ENCODE results near the gene RALGAPA2.

The RALGAPA2 gene

DNA sequence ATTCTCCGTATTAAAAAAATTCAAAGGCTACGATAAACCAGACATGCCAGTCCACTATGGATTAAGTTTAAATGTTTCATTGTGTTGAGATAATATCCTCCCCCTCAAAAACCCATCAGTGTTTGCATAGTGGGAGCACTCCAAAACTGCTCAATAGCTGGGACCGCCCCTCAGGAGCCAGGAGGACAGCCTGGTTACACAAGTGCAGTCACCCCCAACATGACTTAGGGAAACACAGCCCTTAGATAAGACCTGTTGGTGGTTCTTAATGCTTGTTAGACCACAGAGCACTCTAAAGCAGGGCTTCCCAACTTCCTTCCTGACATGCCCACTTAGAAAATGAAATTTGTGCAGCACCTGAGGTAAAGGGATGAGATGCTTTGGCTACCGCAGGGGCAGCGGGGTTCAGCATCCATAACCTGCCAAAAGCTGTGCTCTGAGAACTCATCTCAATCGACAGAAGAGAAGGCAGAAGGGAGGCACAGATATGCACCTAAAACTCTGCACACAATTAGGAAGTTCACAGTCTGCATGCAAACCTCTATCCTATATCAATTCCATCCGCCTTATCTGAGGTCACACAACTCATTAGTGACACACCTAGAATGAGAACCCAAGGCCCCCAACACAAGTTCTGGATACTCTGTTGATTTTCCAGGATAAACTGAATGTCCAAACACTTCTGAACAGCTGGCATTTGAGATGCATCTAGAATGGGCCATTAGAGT is 74.3 kb downstream of the RALGAPA2 start:
- no peak for DNase-seq (ENCODE audit: low read depth in 4 of 4, low spot score in 1 of 4)

DNA sequence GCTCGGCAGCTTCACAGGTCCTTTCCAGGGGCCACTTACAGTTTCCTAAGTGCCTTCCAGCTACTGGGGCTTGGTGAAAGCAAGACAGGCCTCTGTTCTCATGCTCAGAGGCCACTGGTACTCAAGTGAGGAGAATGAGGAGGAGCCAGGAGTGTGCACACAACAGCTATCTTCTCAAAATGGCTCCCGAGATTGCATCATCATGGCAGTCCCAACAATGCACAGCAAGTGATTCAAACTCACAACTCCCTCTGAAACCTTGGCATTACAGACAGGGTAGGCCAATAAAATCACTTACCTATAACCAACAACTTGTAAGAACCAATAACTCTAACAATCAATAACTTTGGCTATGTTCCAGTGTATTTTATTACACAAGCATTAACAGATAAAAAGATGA is 77.4 kb downstream of the RALGAPA2 start:
- DNase-seq (ENCODE audit: low read depth in 4 of 4, low spot score in 1 of 4) = no peak

- no peak for DNase-seq (ENCODE audit: low read depth in 4 of 4, low spot score in 1 of 4)
Measured at GRCh38 chr20:20632644-20633043, 79.8 kb downstream of the RALGAPA2 start.

DNA sequence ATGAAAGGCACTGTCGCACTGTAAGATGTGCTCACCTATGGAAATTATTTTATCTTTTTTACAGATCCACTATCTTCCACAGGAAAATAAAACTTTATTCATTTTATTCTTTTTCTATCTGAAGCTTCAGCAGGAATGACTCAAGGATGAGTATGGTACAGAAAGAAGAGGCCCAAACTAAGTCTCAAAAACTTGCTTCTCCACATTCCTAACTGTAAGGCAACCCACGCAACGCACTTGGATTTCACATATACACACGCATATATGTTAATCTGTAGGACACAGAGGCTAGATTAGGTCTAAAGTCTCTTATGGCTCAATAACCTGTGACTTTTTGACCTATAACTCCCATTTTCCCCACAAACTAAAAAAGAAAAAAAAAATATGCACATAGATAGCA is 81.9 kb downstream of the RALGAPA2 start:
- no peak for DNase-seq (ENCODE audit: low read depth in 4 of 4, low spot score in 1 of 4)

GRCh38 chr20:20629556-20630188 is 82.8 kb downstream of the RALGAPA2 start:
- DNase-seq (ENCODE audit: low read depth in 4 of 4, low spot score in 1 of 4) = no peak

DNA sequence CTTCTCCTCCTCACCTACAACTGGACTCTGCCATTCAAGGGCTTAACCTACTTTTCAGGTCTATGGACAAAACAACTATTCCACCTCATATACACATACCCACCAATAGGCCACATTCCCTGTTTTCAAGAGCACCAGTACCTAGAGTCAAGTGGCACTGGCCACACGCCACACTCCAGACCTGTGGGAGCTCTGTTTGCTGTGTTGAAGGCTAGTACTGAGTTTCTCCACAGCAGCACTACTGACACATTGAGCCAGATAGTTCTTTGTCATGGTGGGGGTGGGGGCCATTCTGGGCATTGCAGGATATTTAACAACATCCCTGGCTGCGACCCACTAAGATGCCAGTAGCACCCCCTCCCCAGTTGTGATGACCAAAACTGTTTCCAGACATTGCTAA is 84.1 kb downstream of the RALGAPA2 start:
- DNase-seq (ENCODE audit: low read depth in 4 of 4, low spot score in 1 of 4) = no peak

DNA sequence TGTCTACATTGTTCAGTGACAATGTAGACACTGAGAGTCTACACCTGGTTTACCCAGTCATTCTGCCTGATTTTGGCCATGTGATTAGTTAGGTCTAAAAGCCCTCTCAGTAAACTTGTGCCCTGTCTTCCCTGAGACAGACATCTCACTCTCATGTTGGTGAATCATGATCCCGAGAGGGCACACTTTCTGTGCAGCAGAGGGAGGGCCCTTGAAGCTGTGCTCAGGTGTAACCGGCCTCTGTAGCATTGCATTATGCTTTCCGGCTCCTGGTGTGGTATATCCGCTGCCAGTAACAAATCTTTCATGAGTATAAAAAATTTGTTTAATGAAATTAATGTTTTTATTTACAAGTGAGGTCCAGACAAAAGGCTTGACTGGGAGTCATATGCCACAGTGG is 85.0 kb downstream of the RALGAPA2 start:
- DNase-seq (ENCODE audit: low read depth in 4 of 4, low spot score in 1 of 4) = no peak

- no peak for DNase-seq (ENCODE audit: low read depth in 4 of 4, low spot score in 1 of 4)
Measured at GRCh38 chr20:20624914-20625313, 87.5 kb downstream of the RALGAPA2 start.

- no peak for DNase-seq (ENCODE audit: low read depth in 4 of 4, low spot score in 1 of 4)
Measured at GRCh38 chr20:20621195-20621594, 91.2 kb downstream of the RALGAPA2 start.

DNA sequence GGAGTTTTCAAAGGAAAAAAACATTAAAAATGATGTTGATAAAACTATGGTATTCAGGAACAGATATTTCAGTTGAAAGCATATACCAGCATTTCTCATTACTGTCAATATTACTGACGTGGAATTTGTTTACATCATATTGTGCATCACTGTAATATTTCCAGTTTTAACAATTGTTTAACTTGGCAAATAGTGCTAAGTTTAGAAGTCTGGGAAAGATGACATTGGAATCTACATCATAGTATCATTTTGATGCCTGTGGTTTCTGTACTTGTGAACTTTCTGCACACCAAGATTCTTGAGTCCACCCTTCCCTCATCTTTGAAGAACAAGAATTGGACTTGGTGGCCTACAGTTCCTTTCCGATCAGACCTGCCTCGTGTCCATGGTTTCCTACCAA is 98.1 kb downstream of the RALGAPA2 start:
- no peak for DNase-seq (ENCODE audit: low read depth in 4 of 4, low spot score in 1 of 4)

DNA sequence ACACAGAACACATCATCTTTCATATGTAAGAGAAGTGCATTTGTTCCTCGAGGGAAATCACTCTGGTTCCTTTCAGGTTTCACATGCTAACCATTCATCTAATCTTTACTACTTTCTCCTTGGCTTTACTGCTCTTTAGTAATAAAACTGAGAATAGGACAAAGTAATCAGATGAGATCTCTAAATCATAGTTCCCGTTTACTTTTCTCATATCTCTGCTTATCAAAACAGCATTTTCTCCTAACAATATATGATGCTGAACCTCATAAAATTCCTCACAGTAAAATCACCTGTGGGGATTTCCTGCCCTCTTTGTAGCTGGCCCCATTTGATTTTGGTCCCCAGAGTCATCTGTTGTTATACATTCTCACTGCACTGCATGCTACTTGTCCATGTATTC is 100.2 kb downstream of the RALGAPA2 start:
- DNase-seq (ENCODE audit: low read depth in 4 of 4, low spot score in 1 of 4) = no peak

DNA sequence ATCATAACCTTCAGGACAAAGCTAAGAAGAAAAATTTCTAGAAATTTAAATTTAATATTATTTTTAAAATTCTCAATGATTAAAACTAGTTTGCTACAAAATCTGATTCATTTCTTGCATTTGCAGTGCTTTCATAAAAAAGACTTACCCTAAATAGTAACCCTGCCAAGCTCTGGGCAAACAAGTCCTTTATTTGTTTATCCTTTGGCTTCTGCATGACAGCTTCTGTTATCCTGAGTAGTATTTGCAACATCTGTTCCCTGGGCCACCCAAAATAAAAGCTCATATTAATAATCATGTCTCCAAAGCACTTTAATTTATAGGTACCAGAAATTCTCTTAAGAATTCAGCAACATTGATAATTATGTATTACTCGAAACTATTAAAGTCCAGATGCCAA is 101.3 kb downstream of the RALGAPA2 start:
- no peak for DNase-seq (ENCODE audit: low read depth in 4 of 4, low spot score in 1 of 4)

- no peak for DNase-seq (ENCODE audit: low read depth in 4 of 4, low spot score in 1 of 4)
Measured at GRCh38 chr20:20609522-20609921, 102.9 kb downstream of the RALGAPA2 start.

GRCh38 chr20:20608641-20609040 is 103.8 kb downstream of the RALGAPA2 start:
- no peak for DNase-seq (ENCODE audit: low read depth in 4 of 4, low spot score in 1 of 4)

GRCh38 chr20:20608041-20608440 is 104.4 kb downstream of the RALGAPA2 start:
- DNase-seq (ENCODE audit: low read depth in 4 of 4, low spot score in 1 of 4) = no peak

GRCh38 chr20:20606881-20607280 is 105.6 kb downstream of the RALGAPA2 start:
- DNase-seq (ENCODE audit: low read depth in 4 of 4, low spot score in 1 of 4) = no peak

- DNase-seq (ENCODE audit: low read depth in 4 of 4, low spot score in 1 of 4) = no peak
Measured at GRCh38 chr20:20606050-20606449, 106.4 kb downstream of the RALGAPA2 start.

DNA sequence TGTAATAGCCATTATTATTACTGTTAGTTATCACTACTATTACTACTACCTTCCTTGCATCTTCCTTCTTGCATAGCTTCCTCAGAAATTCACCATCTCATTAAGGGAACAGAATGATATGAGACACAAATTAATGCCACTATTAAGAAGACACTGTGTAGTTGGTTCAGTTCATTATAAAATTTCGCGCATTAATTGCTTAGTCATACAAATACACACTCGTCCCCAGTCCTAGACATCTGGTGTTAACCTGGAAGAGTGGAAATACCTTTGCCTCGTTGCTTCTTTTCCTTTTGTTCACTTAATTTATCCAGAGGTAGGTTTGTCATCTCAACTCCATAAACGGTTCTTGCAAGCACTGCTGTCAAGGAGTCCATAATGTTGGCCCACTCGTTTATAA is 107.5 kb downstream of the RALGAPA2 start:
- no peak for DNase-seq (ENCODE audit: low read depth in 4 of 4, low spot score in 1 of 4)

DNA sequence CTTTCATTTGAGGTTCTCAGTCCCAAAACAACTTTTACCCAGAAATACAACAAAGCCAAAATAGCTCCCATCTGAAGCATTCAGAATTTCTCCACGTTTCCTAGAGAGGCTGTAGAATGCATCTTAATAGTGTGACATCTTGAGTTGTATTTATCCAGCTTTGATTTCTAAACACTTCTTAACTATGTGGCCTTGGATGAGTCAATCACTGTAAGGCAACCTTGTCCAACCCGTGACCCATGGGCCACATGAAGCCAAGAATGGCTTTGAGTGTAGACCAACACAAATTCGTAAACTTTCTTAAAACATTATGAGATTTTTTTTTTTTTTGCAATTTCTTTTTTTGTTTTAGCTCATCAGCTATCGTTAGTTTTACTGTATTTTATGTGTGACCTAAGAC is 108.1 kb downstream of the RALGAPA2 start:
- DNase-seq (ENCODE audit: low read depth in 4 of 4, low spot score in 1 of 4) = no peak

GRCh38 chr20:20603339-20603990 is 109.0 kb downstream of the RALGAPA2 start:
- DNase-seq (ENCODE audit: low read depth in 4 of 4, low spot score in 1 of 4) = no peak

DNA sequence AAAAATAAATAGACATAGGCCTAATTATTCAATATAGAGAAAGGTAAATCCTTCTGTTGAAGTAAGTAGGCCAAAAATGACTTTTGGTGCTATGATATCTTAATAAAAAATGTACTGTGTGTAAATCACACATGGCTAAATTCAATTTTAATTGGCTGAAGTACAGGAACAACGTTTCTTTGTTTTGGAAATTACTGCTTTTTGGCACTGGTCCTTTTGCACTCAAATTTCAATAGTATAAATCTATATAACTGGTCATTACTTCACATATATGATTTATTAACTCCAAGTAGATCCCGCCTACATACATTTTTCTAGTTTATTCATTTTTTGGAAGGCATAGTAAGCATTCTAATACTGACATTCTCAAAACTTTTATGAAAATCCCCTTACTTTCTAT is 114.5 kb downstream of the RALGAPA2 start:
- no peak for DNase-seq (ENCODE audit: low read depth in 4 of 4, low spot score in 1 of 4)

GRCh38 chr20:20594171-20594530 is 118.3 kb downstream of the RALGAPA2 start:
- DNase-seq (ENCODE audit: low read depth in 4 of 4, low spot score in 1 of 4) = no peak

All from stimulated activated CD4-positive, alpha-beta T cell treated with anti-CD3 and anti-CD28 coated beads, Interleukin-1b, Interleukin-23, amount 100 ng/mL, for 24 hours (primary cell).